Measurements from ENCODE around the gene PRKG1. TPM values are rescaled to one million over a fixed set of nuclear protein-coding genes. Genes with fewer than 3 reads are reported as not detected.

Gene PRKG1
- total and polyA plus RNA-seq, 2 of the 8 experiments (the other 6 are each of a cell fraction or from before 2014, with no cell fraction given) = 4.2 to 15.2 TPM

DNA sequence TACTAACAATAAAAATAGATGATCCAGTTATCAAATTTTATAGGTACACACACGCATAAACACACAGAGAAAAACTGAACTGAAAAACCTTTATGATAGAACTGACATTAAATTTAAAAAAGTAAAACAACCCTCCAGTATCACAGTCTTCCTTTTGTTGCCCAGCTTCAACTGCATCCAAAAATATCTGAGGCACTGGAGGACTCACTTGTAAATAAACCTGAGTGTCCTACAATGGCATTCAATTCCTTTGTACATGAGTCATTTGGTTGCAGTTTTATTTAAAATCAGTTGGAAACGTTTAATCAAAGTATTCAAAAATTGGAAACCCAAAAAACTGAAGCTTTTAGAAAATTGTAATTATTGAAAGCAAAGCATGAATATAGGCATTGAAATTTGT lies 890.3 kb downstream of the PRKG1 start:
- 67% methylated on average over 2 of the region's 2 CpGs; no CpG with 5 or more reads in 1 of the 2 experiments for whole genome bisulfite sequencing, 2 experiments (ENCODE audit: extremely low coverage in 1 of 2, insufficient coverage in 1 of 2, insufficient read length in 1 of 2, insufficient replicate concordance in 2 of 2, low coverage in 1 of 2, low lambda C conversion rate in 2 of 2, missing lambda C conversion rate in 1 of 2)
- Histone ChIP-seq H3K4me2 (ENCODE audit: insufficient read depth in 1 of 2, low read depth in 2 of 2, low read length in 2 of 2) (no peak overlapping the region), H3K9me3 (ENCODE audit: insufficient read depth in 2 of 2, low read depth in 1 of 2, low read length in 1 of 2) (no peaks in the 10 kb centered on the region), H2AFZ (ENCODE audit: low read length) (no peak overlapping the region), H3K14ac (ENCODE audit: insufficient read length) (no peak overlapping the region), H2BK12ac (ENCODE audit: low read depth, low read length) (no peak overlapping the region), H4K91ac (replicated peaks; ENCODE audit: insufficient read length, low read length) (no peak overlapping the region), H3K56ac (replicated peaks; ENCODE audit: insufficient read length, low read depth, low read length) (no peak overlapping the region), H3K9ac (replicated peaks in 1 of 4; ENCODE audit: extremely low read depth in 1 of 4, low read depth in 3 of 4, low read length in 3 of 4) (no peak overlapping the region), H4K20me1 (replicated peaks in 1 of 2; ENCODE audit: control insufficient read depth in 1 of 2, insufficient read depth in 2 of 2, low read length in 2 of 2) (no peaks in the 10 kb centered on the region), H2BK15ac (ENCODE audit: low read length) (no peak overlapping the region), H3K23me2 (ENCODE audit: low read depth, low read length) (no peaks in the 10 kb centered on the region), H3K79me2 (ENCODE audit: control insufficient read depth in 1 of 2, insufficient read depth in 2 of 2, low read length in 2 of 2) (no peaks in the 10 kb centered on the region), H3K27ac (ENCODE audit: low read depth, low read length) (no peak overlapping the region), H3K4ac (replicated peaks; ENCODE audit: insufficient read length, low read depth, low read length) (no peak overlapping the region), H3K79me1 (ENCODE audit: low read depth, low read length) (no peaks in the 10 kb centered on the region), H4K8ac (ENCODE audit: extremely low read depth, insufficient read depth, low read length) (no peak overlapping the region), H3K23ac (ENCODE audit: insufficient read length) (no peak overlapping the region), H2BK20ac (ENCODE audit: low read length) (no peak overlapping the region), H2BK120ac (replicated peaks; ENCODE audit: low read depth, low read length) (no peak overlapping the region), H3K4me1 (replicated peaks in 1 of 4; ENCODE audit: control insufficient read depth in 3 of 4, insufficient read depth in 4 of 4, low read length in 3 of 4) (peaks cover 0 to 4% (median 2%) of the 10 kb centered on the region in 4 experiments; a peak in 4 of 7 replicates), H3K27me3 (replicated peaks in 1 of 4; ENCODE audit: control insufficient read depth in 3 of 4, extremely low read depth in 1 of 4, insufficient read depth in 3 of 4, low read length in 3 of 4) (no peaks in the 10 kb centered on the region), H4K5ac (ENCODE audit: insufficient read length, low read depth, low read length) (no peak overlapping the region), H3K18ac (ENCODE audit: extremely low read depth, low read length) (no peak overlapping the region), H2BK5ac (ENCODE audit: low read depth, low read length) (no peak overlapping the region), H2AK5ac (ENCODE audit: low read depth, low read length) (no peak overlapping the region), H3K36me3 (ENCODE audit: control insufficient read depth in 2 of 4, insufficient read depth in 4 of 4, low read length in 3 of 4) (no peaks in the 10 kb centered on the region), H3K4me3 (ENCODE audit: extremely low read depth in 1 of 4, insufficient read depth in 2 of 4, low read depth in 3 of 4, low read length in 4 of 4) (no peak overlapping the region)
- FAIRE-seq (no peak), DNase-seq (ENCODE audit: low read depth in 1 of 2, low spot score in 2 of 2) (no peak)
- CTCF ChIA-PET (ENCODE audit: partially characterized antibody) = interaction anchor here (1.0 to 1.2 kb wide), 2 partner anchors 249 to 575 kb away, joined by 3 read pairs; no protein-coding TSS in a partner anchor
- TF ChIP-seq HDAC6 (IDR thresholded peaks at IDR 0.05; ENCODE audit: low read depth, low read length) (no peak), EGR1 (IDR thresholded peaks at IDR 0.05; ENCODE audit: borderline replicate concordance, low read depth, low read length) (no peak), RBBP5 (IDR thresholded peaks at IDR 0.05; ENCODE audit: borderline replicate concordance, low read depth, low read length) (no peak), KDM4A (IDR thresholded peaks at IDR 0.05; ENCODE audit: low read depth, low read length, severe bottlenecking) (no peak), GABPA (IDR thresholded peaks at IDR 0.05; ENCODE audit: borderline replicate concordance, insufficient read depth, low read length) (no peak), BCL11A (IDR thresholded peaks at IDR 0.05; ENCODE audit: low read depth in 2 of 2, low read length in 2 of 2) (no peak), RAD21 (IDR thresholded peaks at IDR 0.05 in 1 of 2, conservative IDR thresholded peaks at IDR 0.05 in 1 of 2; ENCODE audit: low read depth in 2 of 2, low read length in 2 of 2) (no peak), CBX5 (IDR thresholded peaks at IDR 0.05; ENCODE audit: low read depth, low read length) (no peak), ASH2L (IDR thresholded peaks at IDR 0.05; ENCODE audit: low read length) (no peak)
- POLR2A ChIA-PET (ENCODE audit: partially characterized antibody) = interaction anchor here (0.5 kb wide), 1 partner anchor 257 kb away, joined by 5 read pairs; no protein-coding TSS in a partner anchor

Measured in H1 (cell line).